ENCODE data around the gene LRIG3.

Gene LRIG3

DNA sequence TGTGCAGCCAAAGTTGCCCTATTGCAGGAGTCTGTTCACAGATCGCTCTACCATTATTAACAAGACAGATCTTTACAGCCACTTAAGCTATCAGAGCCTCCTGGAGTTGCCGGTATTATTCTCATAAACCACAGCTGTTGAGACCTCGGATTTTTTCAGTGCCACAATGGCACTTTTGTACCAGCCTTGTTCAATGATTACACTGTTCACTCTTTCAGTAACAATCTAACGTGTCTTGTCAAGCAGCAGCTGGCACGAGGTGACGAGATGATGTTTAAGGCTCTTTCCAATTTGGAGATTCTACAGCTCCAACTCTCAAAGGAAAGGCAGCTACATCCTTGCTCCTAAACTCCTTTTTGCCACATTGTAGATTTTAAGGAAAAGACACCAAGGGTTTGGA lies 30.7 kb downstream of the LRIG3 start:
- no peak overlapping the region for H3K4me3 ChIP-seq (replicated peaks; ENCODE audit: low read depth, low read length)
- DNase-seq (ENCODE audit: low read depth): no peak
- TF ChIP-seq, protein P1, sequence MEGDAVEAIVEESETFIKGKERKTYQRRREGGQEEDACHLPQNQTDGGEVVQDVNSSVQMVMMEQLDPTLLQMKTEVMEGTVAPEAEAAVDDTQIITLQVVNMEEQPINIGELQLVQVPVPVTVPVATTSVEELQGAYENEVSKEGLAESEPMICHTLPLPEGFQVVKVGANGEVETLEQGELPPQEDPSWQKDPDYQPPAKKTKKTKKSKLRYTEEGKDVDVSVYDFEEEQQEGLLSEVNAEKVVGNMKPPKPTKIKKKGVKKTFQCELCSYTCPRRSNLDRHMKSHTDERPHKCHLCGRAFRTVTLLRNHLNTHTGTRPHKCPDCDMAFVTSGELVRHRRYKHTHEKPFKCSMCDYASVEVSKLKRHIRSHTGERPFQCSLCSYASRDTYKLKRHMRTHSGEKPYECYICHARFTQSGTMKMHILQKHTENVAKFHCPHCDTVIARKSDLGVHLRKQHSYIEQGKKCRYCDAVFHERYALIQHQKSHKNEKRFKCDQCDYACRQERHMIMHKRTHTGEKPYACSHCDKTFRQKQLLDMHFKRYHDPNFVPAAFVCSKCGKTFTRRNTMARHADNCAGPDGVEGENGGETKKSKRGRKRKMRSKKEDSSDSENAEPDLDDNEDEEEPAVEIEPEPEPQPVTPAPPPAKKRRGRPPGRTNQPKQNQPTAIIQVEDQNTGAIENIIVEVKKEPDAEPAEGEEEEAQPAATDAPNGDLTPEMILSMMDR (IDR thresholded peaks at IDR 0.05; ENCODE audit: low read length, missing control alignments): no peak

- no peak overlapping the region for H3K4me3 ChIP-seq (replicated peaks; ENCODE audit: low read depth, low read length)
- DNase-seq (ENCODE audit: low read depth): peak; percentile 88
- TF ChIP-seq, protein P1 (IDR thresholded peaks at IDR 0.05; ENCODE audit: low read length, missing control alignments): no peak
These were observed 32.0 kb downstream of the LRIG3 start for GRCh38 chr12:58888131-58888783.

DNA sequence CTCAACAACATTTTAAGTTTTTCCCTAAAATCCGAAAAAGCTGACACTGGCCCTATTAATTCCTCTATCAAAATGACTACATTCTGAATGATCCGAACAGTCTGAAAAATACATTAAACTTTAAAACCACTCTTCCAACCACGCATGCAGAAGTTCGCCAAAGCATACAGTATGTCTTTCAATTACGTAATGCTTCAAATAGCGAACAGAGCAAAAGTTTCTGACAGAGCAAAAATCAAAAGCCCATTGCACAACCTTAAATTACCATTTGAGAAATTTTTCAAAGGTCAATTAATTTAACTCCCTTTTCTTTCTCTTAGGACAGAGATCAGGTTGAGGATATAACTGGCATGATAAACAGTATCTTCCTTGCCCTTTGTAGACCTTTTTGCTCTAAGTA lies 33.2 kb downstream of the LRIG3 start:
- DNase-seq (ENCODE audit: low read depth): no peak
- TF ChIP-seq, protein P1 (IDR thresholded peaks at IDR 0.05; ENCODE audit: low read length, missing control alignments): no peak
- no peak overlapping the region for H3K4me3 ChIP-seq (replicated peaks; ENCODE audit: low read depth, low read length)

GRCh38 chr12:58886474-58886873 lies 33.8 kb downstream of the LRIG3 start:
- H3K4me3 ChIP-seq (replicated peaks; ENCODE audit: low read depth, low read length): no peak overlapping the region
- TF ChIP-seq, protein P1 (IDR thresholded peaks at IDR 0.05; ENCODE audit: low read length, missing control alignments): no peak
- no peak for DNase-seq (ENCODE audit: low read depth)

- H3K4me3 ChIP-seq (replicated peaks; ENCODE audit: low read depth, low read length): no peak overlapping the region
- TF ChIP-seq, protein P1 (IDR thresholded peaks at IDR 0.05; ENCODE audit: low read length, missing control alignments): no peak
- DNase-seq (ENCODE audit: low read depth): no peak
These were observed 35.4 kb downstream of the LRIG3 start for GRCh38 chr12:58884916-58885315.

- TF ChIP-seq, protein P1 (IDR thresholded peaks at IDR 0.05; ENCODE audit: low read length, missing control alignments): no peak
- DNase-seq (ENCODE audit: low read depth): no peak
- no peak overlapping the region for H3K4me3 ChIP-seq (replicated peaks; ENCODE audit: low read depth, low read length)
These were observed 36.5 kb downstream of the LRIG3 start for GRCh38 chr12:58883576-58884334.

Measured in fibroblast of pulmonary artery (primary cell).